ENCODE data around the gene ZNF608.

Gene ZNF608

GRCh38 chr5:124789104-124789605, 42.7 kb upstream of the ZNF608 start:
- ChIA-PET CTCF (no interaction called here), POLR2A (no interaction called here)
- TF ChIP-seq CTCF (IDR thresholded peaks at IDR 0.05; ENCODE audit: insufficient read depth, low read length, missing control alignments) = no peak
- H3K4me3 ChIP-seq (ENCODE audit: low read depth, low read length) = no peak overlapping the region
- DNase-seq (ENCODE audit: low read depth, low spot score) = no peak

GRCh38 chr5:124783794-124784193, 37.4 kb upstream of the ZNF608 start:
- CTCF ChIA-PET = no interaction called here
- no peak for DNase-seq (ENCODE audit: low read depth, low spot score)
- POLR2A ChIA-PET = no interaction called here
- no peak overlapping the region for H3K4me3 ChIP-seq (ENCODE audit: low read depth, low read length)
- TF ChIP-seq CTCF (IDR thresholded peaks at IDR 0.05; ENCODE audit: insufficient read depth, low read length, missing control alignments) = no peak

- CTCF ChIA-PET = no interaction called here
- no peak for DNase-seq (ENCODE audit: low read depth, low spot score)
- no peak overlapping the region for H3K4me3 ChIP-seq (ENCODE audit: low read depth, low read length)
- no peak for TF ChIP-seq CTCF (IDR thresholded peaks at IDR 0.05; ENCODE audit: insufficient read depth, low read length, missing control alignments)
- POLR2A ChIA-PET = no interaction called here
Observed at GRCh38 chr5:124783285-124783684, 36.8 kb upstream of the ZNF608 start.

GRCh38 chr5:124782262-124782661, 35.8 kb upstream of the ZNF608 start:
- DNase-seq (ENCODE audit: low read depth, low spot score) = no peak
- H3K4me3 ChIP-seq (ENCODE audit: low read depth, low read length) = no peak overlapping the region
- POLR2A ChIA-PET = no interaction called here
- TF ChIP-seq CTCF (IDR thresholded peaks at IDR 0.05; ENCODE audit: insufficient read depth, low read length, missing control alignments) = no peak
- CTCF ChIA-PET = no interaction called here

- POLR2A ChIA-PET = no interaction called here
- no peak overlapping the region for H3K4me3 ChIP-seq (ENCODE audit: low read depth, low read length)
- CTCF ChIA-PET = no interaction called here
- TF ChIP-seq CTCF (IDR thresholded peaks at IDR 0.05; ENCODE audit: insufficient read depth, low read length, missing control alignments) = no peak
- no peak for DNase-seq (ENCODE audit: low read depth, low spot score)
Observed at GRCh38 chr5:124780011-124780410, 33.6 kb upstream of the ZNF608 start.

GRCh38 chr5:124773315-124774311, 27.2 kb upstream of the ZNF608 start:
- no peak overlapping the region for H3K4me3 ChIP-seq (ENCODE audit: low read depth, low read length)
- POLR2A ChIA-PET = no interaction called here
- DNase-seq (ENCODE audit: low read depth, low spot score) = no peak
- no peak for TF ChIP-seq CTCF (IDR thresholded peaks at IDR 0.05; ENCODE audit: insufficient read depth, low read length, missing control alignments)
- CTCF ChIA-PET = no interaction called here

All from AG04449 (cell line).